ENCODE measurements around the gene COQ5.

The COQ5 gene

GRCh38 chr12:120557589-120557988 lies 28.6 kb upstream of the COQ5 start:
- in situ Hi-C loops (cut with MboI; ENCODE audit: low pct_unique_long_range_greater_than_20kb, low sequenced_read_pairs, unreplicated experiment): no loop called here
- TF ChIP-seq CTCF (IDR thresholded peaks at IDR 0.05; ENCODE audit: extremely low read depth, insufficient read depth, missing control alignments): no peak
- DNase-seq (ENCODE audit: low spot score): no peak

- no peak for DNase-seq (ENCODE audit: low spot score)
- TF ChIP-seq CTCF (IDR thresholded peaks at IDR 0.05; ENCODE audit: extremely low read depth, insufficient read depth, missing control alignments): no peak
- in situ Hi-C loops (cut with MboI; ENCODE audit: low pct_unique_long_range_greater_than_20kb, low sequenced_read_pairs, unreplicated experiment): no loop called here
These were observed 25.7 kb upstream of the COQ5 start for GRCh38 chr12:120554678-120555077.

GRCh38 chr12:120546050-120546386 lies 17.1 kb upstream of the COQ5 start:
- in situ Hi-C loops (cut with MboI; ENCODE audit: low pct_unique_long_range_greater_than_20kb, low sequenced_read_pairs, unreplicated experiment): no loop called here
- no peak for TF ChIP-seq CTCF (IDR thresholded peaks at IDR 0.05; ENCODE audit: extremely low read depth, insufficient read depth, missing control alignments)
- no peak for DNase-seq (ENCODE audit: low spot score)

- no peak for DNase-seq (ENCODE audit: low spot score)
- TF ChIP-seq CTCF (IDR thresholded peaks at IDR 0.05; ENCODE audit: extremely low read depth, insufficient read depth, missing control alignments): no peak
- in situ Hi-C loops (cut with MboI; ENCODE audit: low pct_unique_long_range_greater_than_20kb, low sequenced_read_pairs, unreplicated experiment): no loop called here
These were observed 15.7 kb upstream of the COQ5 start for GRCh38 chr12:120544691-120545090.

GRCh38 chr12:120542166-120542565 lies 13.2 kb upstream of the COQ5 start:
- no peak for DNase-seq (ENCODE audit: low spot score)
- TF ChIP-seq CTCF (IDR thresholded peaks at IDR 0.05; ENCODE audit: extremely low read depth, insufficient read depth, missing control alignments): no peak
- in situ Hi-C loops (cut with MboI; ENCODE audit: low pct_unique_long_range_greater_than_20kb, low sequenced_read_pairs, unreplicated experiment): no loop called here

- in situ Hi-C loops (cut with MboI; ENCODE audit: low pct_unique_long_range_greater_than_20kb, low sequenced_read_pairs, unreplicated experiment): no loop called here
- DNase-seq (ENCODE audit: low spot score): no peak
- no peak for TF ChIP-seq CTCF (IDR thresholded peaks at IDR 0.05; ENCODE audit: extremely low read depth, insufficient read depth, missing control alignments)
These were observed 11.5 kb upstream of the COQ5 start for GRCh38 chr12:120540445-120540844.

GRCh38 chr12:120539303-120539702 lies 10.3 kb upstream of the COQ5 start:
- no peak for DNase-seq (ENCODE audit: low spot score)
- no peak for TF ChIP-seq CTCF (IDR thresholded peaks at IDR 0.05; ENCODE audit: extremely low read depth, insufficient read depth, missing control alignments)

More at GRCh38 chr12:120539303-120539702, 10.3 kb upstream of the COQ5 start:
- in situ Hi-C loops (cut with MboI; ENCODE audit: low pct_unique_long_range_greater_than_20kb, low sequenced_read_pairs, unreplicated experiment): no loop called here
